Measurements from ENCODE around the gene NPM1.
"Not testable (repeated sequence)": the region's sequence is repeated elsewhere in the genome, so short reads cannot be mapped to it uniquely, and the experiment has no call there.

The NPM1 gene

GRCh38 chr5:171413153-171413910, 25.7 kb downstream of the NPM1 start:
- Histone ChIP-seq H3K36me3 (ENCODE audit: control insufficient read depth, insufficient read depth, low read length) (peaks cover 58% of the 10 kb centered on the region), H3K4me1 (ENCODE audit: control insufficient read depth, insufficient read depth, low read length, poor library complexity, severe bottlenecking) (peaks cover 7% of the 10 kb centered on the region)
- WGBS, 2 experiments (ENCODE audit: insufficient coverage in 2 of 2) = 95 to 100% methylated on average over 2 of the region's 3 CpGs

GRCh38 chr5:171413993-171414392, 26.3 kb downstream of the NPM1 start:
- peaks cover 52% of the 10 kb centered on the region for H3K36me3 ChIP-seq (ENCODE audit: control insufficient read depth, insufficient read depth, low read length)
- not testable (repeated sequence) for H3K4me1 ChIP-seq (ENCODE audit: control insufficient read depth, insufficient read depth, low read length, poor library complexity, severe bottlenecking)

More at GRCh38 chr5:171413153-171413910, 25.7 kb downstream of the NPM1 start:
- H3K27ac ChIP-seq (ENCODE audit: low read depth, low read length, severe bottlenecking) = no peak overlapping the region
- H3K4me3 ChIP-seq (ENCODE audit: extremely low read depth, insufficient read depth, low read length, poor library complexity, severe bottlenecking) = no peak overlapping the region
- H3K9me3 ChIP-seq (ENCODE audit: control insufficient read depth, low read length) = no peaks in the 10 kb centered on the region

GRCh38 chr5:171415115-171415730, 27.6 kb downstream of the NPM1 start:
- H3K36me3 ChIP-seq (ENCODE audit: control insufficient read depth, insufficient read depth, low read length) = peaks cover 40% of the 10 kb centered on the region
- no peak overlapping the region for H3K27ac ChIP-seq (ENCODE audit: low read depth, low read length, severe bottlenecking)
- no peaks in the 10 kb centered on the region for H3K9me3 ChIP-seq (ENCODE audit: control insufficient read depth, low read length)
- H3K4me3 ChIP-seq (ENCODE audit: extremely low read depth, insufficient read depth, low read length, poor library complexity, severe bottlenecking) = no peak overlapping the region
- 90 to 94% methylated on average over 3 to 9 of the region's 9 CpGs for WGBS, 2 experiments (ENCODE audit: insufficient coverage in 2 of 2)
- H3K4me1 ChIP-seq (ENCODE audit: control insufficient read depth, insufficient read depth, low read length, poor library complexity, severe bottlenecking) = peaks cover 9% of the 10 kb centered on the region

More at GRCh38 chr5:171413993-171414392, 26.3 kb downstream of the NPM1 start:
- 96 to 100% methylated on average over 3 to 4 of the region's 5 CpGs for WGBS, 2 experiments (ENCODE audit: insufficient coverage in 2 of 2)
- H3K9me3 ChIP-seq (ENCODE audit: control insufficient read depth, low read length); H3K4me3 ChIP-seq (ENCODE audit: extremely low read depth, insufficient read depth, low read length, poor library complexity, severe bottlenecking); H3K27ac ChIP-seq (ENCODE audit: low read depth, low read length, severe bottlenecking): not testable (repeated sequence)

GRCh38 chr5:171416160-171417049, 28.8 kb downstream of the NPM1 start:
- H3K9me3 ChIP-seq (ENCODE audit: control insufficient read depth, low read length) = no peaks in the 10 kb centered on the region
- no peak overlapping the region for H3K27ac ChIP-seq (ENCODE audit: low read depth, low read length, severe bottlenecking)
- no peak overlapping the region for H3K4me3 ChIP-seq (ENCODE audit: extremely low read depth, insufficient read depth, low read length, poor library complexity, severe bottlenecking)
- H3K4me1 ChIP-seq (ENCODE audit: control insufficient read depth, insufficient read depth, low read length, poor library complexity, severe bottlenecking) = peaks cover 9% of the 10 kb centered on the region
- peaks cover 29% of the 10 kb centered on the region for H3K36me3 ChIP-seq (ENCODE audit: control insufficient read depth, insufficient read depth, low read length)
- WGBS, 2 experiments (ENCODE audit: insufficient coverage in 2 of 2) = 88 to 89% methylated on average over 2 to 4 of the region's 11 CpGs

- no peaks in the 10 kb centered on the region for H3K9me3 ChIP-seq (ENCODE audit: control insufficient read depth, low read length)
- 9% methylated on average over 24 to 26 of the region's 26 CpGs for WGBS, 2 experiments (ENCODE audit: insufficient coverage in 2 of 2)
Observed at GRCh38 chr5:171418316-171418981, 30.8 kb downstream of the NPM1 start.

GRCh38 chr5:171418982-171419687, 31.5 kb downstream of the NPM1 start, which contains the start of gene FGF18:
TSS of gene FGF18 (plus strand) at chr5:171419647. CDS start at chr5:171420200, 553 bp downstream.
- WGBS, 2 experiments (ENCODE audit: insufficient coverage in 2 of 2) = 0% methylated on average over 39 to 44 of the region's 74 CpGs
- Histone ChIP-seq H3K9me3 (ENCODE audit: control insufficient read depth, low read length) (no peaks in the 10 kb centered on the region), H3K4me3 (ENCODE audit: extremely low read depth, insufficient read depth, low read length, poor library complexity, severe bottlenecking) (peak within 1 kb of the TSS; percentile 49), H3K27ac (ENCODE audit: low read depth, low read length, severe bottlenecking) (peak within 1 kb of the TSS; percentile 59), H3K4me1 (ENCODE audit: control insufficient read depth, insufficient read depth, low read length, poor library complexity, severe bottlenecking) (peaks cover 14% of the 10 kb centered on the region), H3K36me3 (ENCODE audit: control insufficient read depth, insufficient read depth, low read length) (peaks cover 5% of the 10 kb centered on the region)

More at GRCh38 chr5:171418316-171418981, 30.8 kb downstream of the NPM1 start:
- Histone ChIP-seq H3K27ac (ENCODE audit: low read depth, low read length, severe bottlenecking) (peak overlapping the region; percentile 59), H3K4me1 (ENCODE audit: control insufficient read depth, insufficient read depth, low read length, poor library complexity, severe bottlenecking) (peaks cover 14% of the 10 kb centered on the region), H3K4me3 (ENCODE audit: extremely low read depth, insufficient read depth, low read length, poor library complexity, severe bottlenecking) (peak overlapping the region; percentile 49), H3K36me3 (ENCODE audit: control insufficient read depth, insufficient read depth, low read length) (peaks cover 9% of the 10 kb centered on the region)

GRCh38 chr5:171419688-171420430, 32.2 kb downstream of the NPM1 start:
- peak overlapping the region; percentile 49 for H3K4me3 ChIP-seq (ENCODE audit: extremely low read depth, insufficient read depth, low read length, poor library complexity, severe bottlenecking)
- H3K4me1 ChIP-seq (ENCODE audit: control insufficient read depth, insufficient read depth, low read length, poor library complexity, severe bottlenecking) = peaks cover 17% of the 10 kb centered on the region
- H3K9me3 ChIP-seq (ENCODE audit: control insufficient read depth, low read length) = no peaks in the 10 kb centered on the region
- no peaks in the 10 kb centered on the region for H3K36me3 ChIP-seq (ENCODE audit: control insufficient read depth, insufficient read depth, low read length)
- 0 to 1% methylated on average over 69 to 84 of the region's 95 CpGs for WGBS, 2 experiments (ENCODE audit: insufficient coverage in 2 of 2)
- H3K27ac ChIP-seq (ENCODE audit: low read depth, low read length, severe bottlenecking) = no peak overlapping the region

- no peak overlapping the region for H3K27ac ChIP-seq (ENCODE audit: low read depth, low read length, severe bottlenecking)
- 3 to 5% methylated on average over 42 to 54 of the region's 65 CpGs for WGBS, 2 experiments (ENCODE audit: insufficient coverage in 2 of 2)
Observed at GRCh38 chr5:171420431-171421241, 33.0 kb downstream of the NPM1 start.

More at GRCh38 chr5:171420431-171421241, 33.0 kb downstream of the NPM1 start:
- H3K9me3 ChIP-seq (ENCODE audit: control insufficient read depth, low read length) = no peaks in the 10 kb centered on the region
- H3K36me3 ChIP-seq (ENCODE audit: control insufficient read depth, insufficient read depth, low read length) = no peaks in the 10 kb centered on the region
- peak overlapping the region; percentile 19 for H3K4me3 ChIP-seq (ENCODE audit: extremely low read depth, insufficient read depth, low read length, poor library complexity, severe bottlenecking)
- H3K4me1 ChIP-seq (ENCODE audit: control insufficient read depth, insufficient read depth, low read length, poor library complexity, severe bottlenecking) = peaks cover 17% of the 10 kb centered on the region
